GM06990 (cell line): ENCODE measurements around the gene HOOK1.

Experiments
- DNase-seq: peaks from one replicate; pipeline ENCODE4 v3.0.0-alpha.2; 2011; ENCODE audit not compliant: insufficient read length; ENCODE audit errors: extremely low read depth
- H3K27me3 ChIP-seq: replicated peaks from 2 replicates; pipeline ENCODE4 v1.6.0; 2011; ENCODE audit warnings: low read length; ENCODE audit not compliant: control insufficient read depth, insufficient read depth
- H3K36me3 ChIP-seq: 2 replicates; pipeline ENCODE4 v1.5.1; 2011; ENCODE audit warnings: low read length; ENCODE audit not compliant: control insufficient read depth, insufficient read depth
- H3K4me3 ChIP-seq: replicated peaks from 2 replicates; pipeline ENCODE4 v1.5.1; 2011; ENCODE audit warnings: low read depth, mild to moderate bottlenecking, control low read depth, low read length
- TF ChIP-seq, protein P1 (sequence below): IDR thresholded peaks from 2 replicates; pipeline ENCODE4 v1.5.1; 2011; ENCODE audit warnings: low read length, control low read depth, mild to moderate bottlenecking, inconsistent platforms; ENCODE audit not compliant: insufficient read depth, poor library complexity, severe bottlenecking

HOOK1 gene

DNA sequence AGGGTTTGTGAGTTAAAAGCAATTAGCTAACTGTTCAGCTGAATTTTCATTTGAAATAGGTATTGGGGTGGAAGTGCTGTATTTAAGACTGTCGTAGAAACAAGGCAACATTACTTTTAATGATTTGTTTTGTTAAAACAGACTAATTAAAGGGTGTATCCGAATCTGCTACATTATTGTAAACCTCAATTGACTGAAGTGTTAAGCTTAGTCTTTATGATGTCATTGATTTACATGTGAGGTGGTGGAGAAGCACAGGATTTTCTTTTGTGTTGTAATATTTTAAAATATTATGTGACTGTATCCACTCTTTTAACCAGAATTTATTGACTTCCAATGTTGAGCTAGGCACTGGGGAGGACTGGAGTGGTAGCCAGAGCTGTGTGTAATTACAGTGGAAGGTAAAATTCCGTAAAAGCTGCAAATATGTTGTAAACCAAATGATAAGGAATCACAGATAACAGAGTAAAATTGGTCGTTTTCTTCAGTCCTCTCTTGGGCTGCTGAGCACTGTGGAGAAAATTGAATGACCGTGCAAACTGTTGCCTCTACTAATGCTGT is 1.6 kb downstream of the HOOK1 start:
- no peaks in the 10 kb centered on the region for H3K36me3 ChIP-seq
- DNase-seq = no peak
- TF ChIP-seq, protein P1, sequence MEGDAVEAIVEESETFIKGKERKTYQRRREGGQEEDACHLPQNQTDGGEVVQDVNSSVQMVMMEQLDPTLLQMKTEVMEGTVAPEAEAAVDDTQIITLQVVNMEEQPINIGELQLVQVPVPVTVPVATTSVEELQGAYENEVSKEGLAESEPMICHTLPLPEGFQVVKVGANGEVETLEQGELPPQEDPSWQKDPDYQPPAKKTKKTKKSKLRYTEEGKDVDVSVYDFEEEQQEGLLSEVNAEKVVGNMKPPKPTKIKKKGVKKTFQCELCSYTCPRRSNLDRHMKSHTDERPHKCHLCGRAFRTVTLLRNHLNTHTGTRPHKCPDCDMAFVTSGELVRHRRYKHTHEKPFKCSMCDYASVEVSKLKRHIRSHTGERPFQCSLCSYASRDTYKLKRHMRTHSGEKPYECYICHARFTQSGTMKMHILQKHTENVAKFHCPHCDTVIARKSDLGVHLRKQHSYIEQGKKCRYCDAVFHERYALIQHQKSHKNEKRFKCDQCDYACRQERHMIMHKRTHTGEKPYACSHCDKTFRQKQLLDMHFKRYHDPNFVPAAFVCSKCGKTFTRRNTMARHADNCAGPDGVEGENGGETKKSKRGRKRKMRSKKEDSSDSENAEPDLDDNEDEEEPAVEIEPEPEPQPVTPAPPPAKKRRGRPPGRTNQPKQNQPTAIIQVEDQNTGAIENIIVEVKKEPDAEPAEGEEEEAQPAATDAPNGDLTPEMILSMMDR = no peak
- H3K4me3 ChIP-seq = no peak overlapping the region
- no peaks in the 10 kb centered on the region for H3K27me3 ChIP-seq

- no peak overlapping the region for H3K4me3 ChIP-seq
- no peak for DNase-seq
- H3K27me3 ChIP-seq = no peaks in the 10 kb centered on the region
- no peaks in the 10 kb centered on the region for H3K36me3 ChIP-seq
- TF ChIP-seq, protein P1 = no peak
These were observed 5.1 kb downstream of the HOOK1 start for GRCh38 chr1:59819566-59820438.

DNA sequence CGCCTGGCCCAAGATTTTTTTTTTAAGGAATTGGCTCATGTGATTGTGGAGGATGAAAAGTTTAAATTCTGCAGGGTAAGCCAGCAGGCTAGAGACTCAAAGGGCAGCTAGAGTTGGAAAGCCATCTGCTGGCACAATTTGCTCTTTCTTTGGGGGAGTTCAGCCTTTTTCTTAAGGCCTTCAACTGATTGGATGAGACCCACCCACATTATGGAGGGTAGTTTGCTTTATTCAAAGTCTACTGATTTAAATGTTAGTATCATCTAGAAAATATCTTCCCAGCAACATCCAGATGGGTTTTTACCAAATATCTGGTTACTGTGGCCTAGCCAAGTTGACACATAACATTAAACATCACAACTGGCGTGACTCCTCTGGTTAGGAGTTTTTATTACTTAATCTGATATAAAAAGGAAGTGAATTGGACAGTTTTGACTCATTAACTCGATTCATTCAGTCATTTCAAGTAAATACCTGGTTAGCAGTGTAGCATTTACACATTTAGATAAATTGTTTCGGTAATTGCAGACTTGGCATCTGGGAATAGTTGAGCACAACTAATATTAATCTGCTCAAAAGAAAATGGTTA is 12.4 kb downstream of the HOOK1 start:
- Histone ChIP-seq H3K36me3 (no peaks in the 10 kb centered on the region), H3K4me3 (no peak overlapping the region), H3K27me3 (no peaks in the 10 kb centered on the region)
- TF ChIP-seq, protein P1 = no peak
- DNase-seq = no peak

GRCh38 chr1:59828160-59828559 is 13.4 kb downstream of the HOOK1 start:
- no peak for DNase-seq
- no peak overlapping the region for H3K4me3 ChIP-seq
- H3K27me3 ChIP-seq = no peaks in the 10 kb centered on the region
- TF ChIP-seq, protein P1 = no peak
- H3K36me3 ChIP-seq = no peaks in the 10 kb centered on the region

- no peak for DNase-seq
- H3K4me3 ChIP-seq = no peak overlapping the region
- H3K27me3 ChIP-seq = no peaks in the 10 kb centered on the region
- no peaks in the 10 kb centered on the region for H3K36me3 ChIP-seq
- TF ChIP-seq, protein P1 = no peak
These were observed 16.8 kb downstream of the HOOK1 start for GRCh38 chr1:59831529-59831928.
